SK-N-SH (cell line): ENCODE measurements around the gene REXO1. TPM values are rescaled to one million over a fixed set of nuclear protein-coding genes. Genes with fewer than 3 reads are reported as not detected.

ENCODE experiments used
- CTCF ChIA-PET: fragments of 300-600, 350-600 bp; formaldehyde crosslinking; extraction: SDS; loops from one replicate; lab custom pipeline; 2021; lab: Yijun Ruan, JAX
- POLR2A ChIA-PET: fragments of 350-600 bp; sonication (Branson Sonifier 250); formaldehyde crosslinking; extraction: SDS; loops from one replicate; lab custom pipeline; 2020; ENCODE audit warnings: antibody characterized with exemption, inconsistent platforms; lab: Yijun Ruan, JAX
- DNase-seq: peaks from one replicate; pipeline ENCODE4 v3.0.0; 2012
- H2AFZ ChIP-seq: fragments of 200-600 bp; sonication (generic); 2 replicates; pipeline ENCODE4 v1.8.1; 2016; ENCODE audit warnings: antibody characterized with exemption, mild to moderate bottlenecking, low read depth
- H3F3A ChIP-seq: fragments of 200-600 bp; sonication (generic); replicated peaks from 2 replicates; pipeline ENCODE3; 2016; ENCODE audit warnings: antibody characterized with exemption, mild to moderate bottlenecking; ENCODE audit not compliant: insufficient read depth
- H3K27ac ChIP-seq, 2 experiments: fragments of 200-500 bp in 1 of 2; fragments of 200-600 bp in 1 of 2; sonication (Bioruptor generic) in 1 of 2; sonication (generic), shearing (Covaris generic) in 1 of 2; 2 replicates each; pipeline versions ENCODE4 v1.5.1 to v1.6.1; 2014 to 2016; ENCODE audit warnings: low read depth in 2 of 2, inconsistent platforms in 1 of 2, low read length in 1 of 2, mild to moderate bottlenecking in 1 of 2, mixed read lengths in 1 of 2
- H3K27me3 ChIP-seq: fragments of 200-600 bp; sonication (generic), shearing (Covaris generic); 2 replicates; pipeline ENCODE4 v1.6.1; 2016; ENCODE audit warnings: mixed run types; ENCODE audit not compliant: insufficient read depth
- H3K36me3 ChIP-seq, 2 experiments: fragments of 200-500 bp in 1 of 2; fragments of 200-600 bp in 1 of 2; sonication (Bioruptor generic) in 1 of 2; sonication (generic) in 1 of 2; replicated peaks in 1 of 2; 2 replicates each; pipeline versions ENCODE3 to v1.5.1; 2014 to 2016; ENCODE audit warnings: low read length in 1 of 2, mild to moderate bottlenecking in 1 of 2; ENCODE audit not compliant: insufficient read depth in 2 of 2, control insufficient read depth in 1 of 2
- H3K4me1 ChIP-seq, 2 experiments: fragments of 200-500 bp in 1 of 2; fragments of 200-600 bp in 1 of 2; sonication (Bioruptor generic) in 1 of 2; sonication (generic), shearing (Covaris generic) in 1 of 2; 2 replicates each; pipeline versions ENCODE4 v1.5.1 to v1.6.1; 2014 to 2016; ENCODE audit warnings: low read depth in 1 of 2, low read length in 1 of 2, mixed run types in 1 of 2; ENCODE audit not compliant: insufficient read depth in 2 of 2, control insufficient read depth in 1 of 2
- H3K4me2 ChIP-seq: fragments of 200-600 bp; sonication (generic), shearing (Covaris generic); 2 replicates; pipeline ENCODE4 v1.6.1; 2017; ENCODE audit warnings: mixed run types
- H3K4me3 ChIP-seq, 2 experiments: fragments of 200-500 bp in 1 of 2; fragments of 200-600 bp in 1 of 2; sonication (Bioruptor generic) in 1 of 2; sonication (generic), shearing (Covaris generic) in 1 of 2; 2 replicates each; pipeline versions ENCODE4 v1.5.1 to v1.8.1; 2014 to 2016; ENCODE audit warnings: low read depth in 2 of 2, inconsistent platforms in 1 of 2, low read length in 1 of 2, mild to moderate bottlenecking in 1 of 2, mixed read lengths in 1 of 2, moderate library complexity in 1 of 2
- H3K79me2 ChIP-seq: fragments of 200-600 bp; sonication (generic); 2 replicates; pipeline ENCODE4 v1.8.1; 2017; ENCODE audit warnings: mild to moderate bottlenecking; ENCODE audit not compliant: insufficient read depth
- H3K9ac ChIP-seq: fragments of 200-600 bp; sonication (generic); 2 replicates; pipeline ENCODE4 v1.6.1; 2017; ENCODE audit warnings: mixed run types
- H3K9me2 ChIP-seq: fragments of 200-600 bp; sonication (generic); 2 replicates; pipeline ENCODE4 v1.6.1; 2017; ENCODE audit warnings: mixed run types
- H3K9me3 ChIP-seq: fragments of 200-600 bp; sonication (generic); 2 replicates; pipeline ENCODE4 v1.6.1; 2017; ENCODE audit warnings: mixed run types, mild to moderate bottlenecking, moderate library complexity
- H4K20me1 ChIP-seq: fragments of 200-600 bp; sonication (generic); 2 replicates; pipeline ENCODE4 v1.6.1; 2017; ENCODE audit warnings: mild to moderate bottlenecking, mixed run types; ENCODE audit not compliant: insufficient read depth
- ELF1 ChIP-seq: IDR thresholded peaks from 2 replicates; pipeline ENCODE4 v1.4.0; 2012
- JUND ChIP-seq: IDR thresholded peaks from 2 replicates; pipeline ENCODE4 v1.4.0; 2012
- MXI1 ChIP-seq: IDR thresholded peaks from 2 replicates; pipeline ENCODE4 v1.6.1; 2012; ENCODE audit warnings: mild to moderate bottlenecking, low read depth, low read length, improper control_type of control experiment
- POLR2AphosphoS5 ChIP-seq: IDR thresholded peaks from 2 replicates; pipeline ENCODE4 v1.6.1; 2012; ENCODE audit warnings: low read depth, low read length
- RAD21 ChIP-seq: IDR thresholded peaks from 2 replicates; pipeline ENCODE4 v1.6.1; 2012; ENCODE audit warnings: mild to moderate bottlenecking, low read length
- REST ChIP-seq: IDR thresholded peaks from 2 replicates; pipeline ENCODE4 v1.6.1; 2012; ENCODE audit warnings: mild to moderate bottlenecking, low read depth, low read length, moderate library complexity
- TAF1 ChIP-seq: IDR thresholded peaks from 2 replicates; pipeline ENCODE4 v1.6.1; 2012; ENCODE audit warnings: low read depth, mild to moderate bottlenecking, low read length, moderate library complexity, borderline replicate concordance
- TCF12 ChIP-seq: IDR thresholded peaks from 2 replicates; pipeline ENCODE4 v1.4.0; 2012
- USF2 ChIP-seq: fragments of 150-350 bp; IDR thresholded peaks from 2 replicates; pipeline ENCODE4 v1.6.1; 2017; ENCODE audit warnings: antibody characterized with exemption, low read length, low read depth, borderline replicate concordance
- WGBS: methylation state at CpG from one replicate; pipeline ENCODE4 v1.1.6; 2017; ENCODE audit warnings: low lambda C conversion rate; 5-methylcytosine and 5-hydroxymethylcytosine counted together
- polyA plus RNA-seq, 3 experiments: library from polyadenylated mRNA; depleted of rRNA; stranded (reverse); fragments of >200 nt; gene quantifications; 2 replicates each; pipeline ENCODE4 v1.2.3, GENCODE V29; 2012
- TF ChIP-seq, protein P1 (sequence below): IDR thresholded peaks from 2 replicates; pipeline ENCODE4; 2012

The REXO1 gene
- polyA plus RNA-seq, 1 of the 3 experiments (the other 2 are of a cell fraction) = 18.8 TPM

DNA sequence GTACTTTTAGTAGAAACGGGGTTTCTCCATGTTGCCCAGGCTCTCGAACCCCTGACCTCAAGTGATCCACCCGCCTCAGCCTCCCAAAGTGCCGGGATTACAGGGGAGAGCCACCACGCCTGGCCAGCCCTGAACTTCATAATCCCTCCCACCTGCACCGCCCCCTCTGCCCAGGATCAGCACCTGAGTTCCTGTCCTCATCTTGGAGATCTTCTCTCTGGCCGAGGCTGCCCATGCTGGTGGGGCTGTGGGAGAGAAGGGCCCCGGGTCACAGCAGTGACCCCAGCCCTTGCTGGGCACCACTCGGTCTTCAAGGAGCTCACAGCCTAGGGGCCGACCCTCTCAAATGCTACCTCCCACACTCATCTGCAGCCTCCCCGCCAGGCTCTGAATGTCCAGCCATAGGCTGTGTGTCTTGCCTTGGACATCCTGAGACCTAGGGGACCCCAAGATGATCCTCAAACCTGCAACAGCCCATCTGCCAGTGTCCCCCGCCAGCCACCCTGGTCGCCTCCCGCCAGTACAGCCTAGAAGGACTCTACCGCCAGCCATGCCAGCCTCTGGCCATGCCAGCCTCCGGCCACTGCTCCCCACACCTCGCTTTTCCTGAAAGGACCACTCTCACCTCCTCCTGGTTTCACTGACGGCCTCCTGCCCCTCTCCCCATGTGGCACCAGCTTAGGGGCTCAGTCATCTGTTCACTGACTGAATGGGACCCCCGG is 37.7 kb downstream of the REXO1 start:
- WGBS = 94% methylated on average over 18 of the region's 19 CpGs
- peaks cover 0 to 5% of the 10 kb centered on the region in 2 experiments for H3K36me3 ChIP-seq
- ChIA-PET POLR2A (interaction anchor here (1.4 kb wide), 1 partner anchor 9 kb away, joined by 4 read pairs; no protein-coding TSS in a partner anchor), CTCF (interaction anchor here (0.9 to 3.6 kb wide), 6 partner anchors 14 to 265 kb away, joined by 3 to 20 read pairs (median 8); no protein-coding TSS in a partner anchor)
- H3K9me3 ChIP-seq = no peaks in the 10 kb centered on the region
- H3K79me2 ChIP-seq = no peaks in the 10 kb centered on the region
- H3K27me3 ChIP-seq = no peaks in the 10 kb centered on the region
- no peak for DNase-seq
- H3K9me2 ChIP-seq = no peaks in the 10 kb centered on the region
- no peak overlapping the region for H3K4me3 ChIP-seq
- H3K4me1 ChIP-seq = peaks cover 0 to 14% of the 10 kb centered on the region in 2 experiments; a peak in 1 of 4 replicates
- no peaks in the 10 kb centered on the region for H4K20me1 ChIP-seq
- TF ChIP-seq, protein P1, sequence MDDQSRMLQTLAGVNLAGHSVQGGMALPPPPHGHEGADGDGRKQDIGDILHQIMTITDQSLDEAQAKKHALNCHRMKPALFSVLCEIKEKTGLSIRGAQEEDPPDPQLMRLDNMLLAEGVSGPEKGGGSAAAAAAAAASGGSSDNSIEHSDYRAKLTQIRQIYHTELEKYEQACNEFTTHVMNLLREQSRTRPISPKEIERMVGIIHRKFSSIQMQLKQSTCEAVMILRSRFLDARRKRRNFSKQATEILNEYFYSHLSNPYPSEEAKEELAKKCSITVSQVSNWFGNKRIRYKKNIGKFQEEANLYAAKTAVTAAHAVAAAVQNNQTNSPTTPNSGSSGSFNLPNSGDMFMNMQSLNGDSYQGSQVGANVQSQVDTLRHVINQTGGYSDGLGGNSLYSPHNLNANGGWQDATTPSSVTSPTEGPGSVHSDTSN = no peak
- TF ChIP-seq TCF12 = no peak
- TF ChIP-seq USF2 = no peak
- no peak for TF ChIP-seq TAF1
- TF ChIP-seq ELF1 = no peak
- no peak for TF ChIP-seq JUND
- TF ChIP-seq MXI1 = no peak
- TF ChIP-seq REST = no peak
- no peak overlapping the region for H3K27ac ChIP-seq
- no peak overlapping the region for H2AFZ ChIP-seq
- peaks cover 4% of the 10 kb centered on the region for H3F3A ChIP-seq
- no peak overlapping the region for H3K9ac ChIP-seq
- no peak overlapping the region for H3K4me2 ChIP-seq

DNA sequence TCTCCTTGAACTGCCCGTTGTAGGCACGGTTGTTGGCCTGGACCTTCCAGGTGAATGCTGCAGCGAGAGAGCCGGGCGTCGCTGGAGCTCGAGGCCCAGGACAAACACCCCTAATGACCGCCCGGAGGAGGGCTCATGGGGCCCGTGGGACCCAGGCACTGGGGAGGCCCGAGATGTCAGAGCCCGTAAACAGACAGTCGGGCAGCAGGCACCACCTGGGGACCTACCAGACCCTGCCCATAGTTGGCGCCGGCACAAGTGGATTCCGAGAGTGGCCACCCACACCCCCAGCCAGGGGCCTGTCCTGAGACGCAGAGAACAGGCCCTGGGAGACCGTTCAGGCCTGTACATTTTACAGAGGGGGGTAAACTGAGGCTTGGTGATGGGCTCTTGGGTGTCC is 38.6 kb downstream of the REXO1 start:
- Histone ChIP-seq H3K4me2 (no peak overlapping the region), H3K27ac (no peak overlapping the region), H2AFZ (no peak overlapping the region), H3K9me3 (no peaks in the 10 kb centered on the region), H3K9ac (no peak overlapping the region), H3K4me1 (peaks cover 0 to 14% of the 10 kb centered on the region in 2 experiments; a peak in 1 of 4 replicates), H3K27me3 (no peaks in the 10 kb centered on the region), H3K36me3 (no peaks in the 10 kb centered on the region), H4K20me1 (no peaks in the 10 kb centered on the region), H3K9me2 (no peaks in the 10 kb centered on the region), H3K4me3 (no peak overlapping the region), H3F3A (peaks cover 4% of the 10 kb centered on the region), H3K79me2 (no peaks in the 10 kb centered on the region)
- no peak for DNase-seq
- TF ChIP-seq RAD21 = no peak
- TF ChIP-seq TAF1 = no peak
- TF ChIP-seq POLR2AphosphoS5 = no peak
- WGBS = 97% methylated on average over 6 of the region's 18 CpGs
- ChIA-PET CTCF (interaction anchor here (0.7 to 3.6 kb wide), 6 partner anchors 13 to 264 kb away, joined by 3 to 20 read pairs (median 6); no protein-coding TSS in a partner anchor), POLR2A (interaction anchor here (1.4 kb wide), 1 partner anchor 10 kb away, joined by 4 read pairs; no protein-coding TSS in a partner anchor)
